Spinal cord (tissue), 4 donors: ENCODE data around the gene ZNF143. TPM values are rescaled to one million over a fixed set of nuclear protein-coding genes. Genes with fewer than 3 reads are reported as not detected.

ENCODE experiments used
- polyA plus RNA-seq, 2 donors: library from polyadenylated mRNA; unstranded; fragments of 120-200 nt; gene quantifications; one replicate each; pipeline ENCODE4 v1.2.1, GENCODE V29; 2013; ENCODE audit not compliant: insufficient read length in 2 of 2
- small RNA-seq: library from RNA; depleted of rRNA; stranded (forward); fragments of <200 nt; gene quantifications from one replicate; pipeline ENCODE3, GENCODE V24; 2014; ENCODE audit warnings: low replicate concordance
- total RNA-seq, 2 donors: library from RNA; depleted of rRNA in 1 of 2; stranded (reverse); fragments of 120-200 nt in 1 of 2; fragments of >200 nt in 1 of 2; gene quantifications; one replicate each; pipeline versions ENCODE4 v1.2.3 to v1.2.4, GENCODE V29; 2013 to 2014

ZNF143 gene
- total and polyA plus RNA-seq, 4 donors, result 17.4 to 30.3 (median 22.8) TPM

Small RNA genes within 50 kb of the gene (small RNA-seq; reads per million reads assigned to genes)
- not detected for gene RF01210
- gene SNORA23, result 58.3 reads per million, percentile 98 among the genes with 10 or more reads in this experiment

Other genes starting within 250 kb of the ZNF143 start
- 100 to 1,000 TPM; 179 to 285 TPM for gene DENND5A, start 195.7 kb upstream of the ZNF143 start, total RNA-seq
- 100 to 1,000 TPM; 180 to 186 TPM for gene DENND5A, start 195.7 kb upstream of the ZNF143 start, polyA plus RNA-seq
- 10 to 100 TPM; 35.7 to 76.8 TPM for gene TMEM41B, start 146.4 kb upstream of the ZNF143 start, total RNA-seq
- 10 to 100 TPM; 36.2 to 38.6 TPM for gene TMEM41B, start 146.4 kb upstream of the ZNF143 start, polyA plus RNA-seq
- gene IPO7, start 76.4 kb upstream of the ZNF143 start, total RNA-seq, result 100 to 1,000 TPM in 1 of 2 donors, 10 to 100 TPM in 1; 92.4 to 181 TPM
- 100 to 1,000 TPM in 1 of 2 donors, 10 to 100 TPM in 1; 75.6 to 111 TPM for gene IPO7, start 76.4 kb upstream of the ZNF143 start, polyA plus RNA-seq
- gene WEE1, start 112.7 kb downstream of the ZNF143 start, total RNA-seq, result 10 to 100 TPM; 46.6 to 53.2 TPM
- 10 to 100 TPM; 32.5 to 34.7 TPM for gene WEE1, start 112.7 kb downstream of the ZNF143 start, polyA plus RNA-seq
- 10 to 100 TPM; 24.9 to 28.4 TPM for gene SWAP70, start 203.1 kb downstream of the ZNF143 start, total RNA-seq
- 10 to 100 TPM; 15.0 to 15.9 TPM for gene SWAP70, start 203.1 kb downstream of the ZNF143 start, polyA plus RNA-seq